Neural progenitor cell (in vitro differentiated cells): ENCODE results near the gene MEIS1. TPM values are rescaled to one million over a fixed set of nuclear protein-coding genes. Genes with fewer than 3 reads are reported as not detected.

Source experiments
- DNase-seq: peaks from one replicate; pipeline ENCODE4 v3.0.0-alpha.2; 2016; ENCODE audit warnings: low spot score
- H2AFZ ChIP-seq: fragments of 200-600 bp; sonication (generic); replicated peaks from 2 replicates; pipeline ENCODE4 v1.6.1; 2016; ENCODE audit warnings: antibody characterized with exemption
- H3F3A ChIP-seq: fragments of 200-600 bp; sonication (generic); 2 replicates; pipeline ENCODE4 v1.6.1; 2016; ENCODE audit warnings: antibody characterized with exemption, low read depth
- H3K27ac ChIP-seq: fragments of 200-600 bp; sonication (generic); 2 replicates; pipeline ENCODE4 v1.5.1; 2016; ENCODE audit warnings: mild to moderate bottlenecking
- H3K27me3 ChIP-seq: fragments of 200-600 bp; sonication (generic); 2 replicates; pipeline ENCODE4 v1.6.1; 2016; ENCODE audit warnings: mild to moderate bottlenecking, moderate library complexity
- H3K36me3 ChIP-seq: fragments of 200-600 bp; sonication (generic); 2 replicates; pipeline ENCODE4 v1.5.1; 2016
- H3K4me1 ChIP-seq: fragments of 200-600 bp; sonication (generic); 2 replicates; pipeline ENCODE4 v1.6.1; 2016; ENCODE audit warnings: mixed run types
- H3K4me2 ChIP-seq: fragments of 200-600 bp; sonication (generic); 2 replicates; pipeline ENCODE4 v1.6.1; 2016
- H3K4me3 ChIP-seq: fragments of 200-600 bp; sonication (generic); 2 replicates; pipeline ENCODE4 v1.5.1; 2016
- H3K79me2 ChIP-seq: fragments of 200-600 bp; sonication (generic); 2 replicates; pipeline ENCODE4 v1.6.1; 2016; ENCODE audit warnings: low read depth
- H3K9ac ChIP-seq: fragments of 200-600 bp; sonication (generic); 2 replicates; pipeline ENCODE4 v1.6.1; 2016
- H3K9me3 ChIP-seq: fragments of 200-600 bp; sonication (generic); 2 replicates; pipeline ENCODE4 v1.5.1; 2016; ENCODE audit warnings: low read depth
- H4K20me1 ChIP-seq: fragments of 200-600 bp; sonication (generic); 2 replicates; pipeline ENCODE4 v1.6.1; 2016; ENCODE audit warnings: low read depth
- H3K27ac Mint-ChIP-seq: 3 replicates; pipeline ENCODE4 v1.8.0; 2021; ENCODE audit warnings: mixed read lengths
- H3K27me3 Mint-ChIP-seq: 2 replicates; pipeline ENCODE4 v1.8.0; 2022; ENCODE audit warnings: low read depth, mild to moderate bottlenecking, inconsistent platforms, moderate library complexity, mixed read lengths; ENCODE audit not compliant: insufficient read depth
- H3K36me3 Mint-ChIP-seq: 3 replicates; pipeline ENCODE4 v1.8.0; 2021; ENCODE audit warnings: mixed read lengths
- H3K4me1 Mint-ChIP-seq: 3 replicates; pipeline ENCODE4 v1.8.0; 2021; ENCODE audit warnings: mixed read lengths
- H3K4me3 Mint-ChIP-seq: 3 replicates; pipeline ENCODE4 v1.8.0; 2021; ENCODE audit warnings: mild to moderate bottlenecking, moderate library complexity, mixed read lengths
- H3K9me3 Mint-ChIP-seq: 3 replicates; pipeline ENCODE4 v1.8.0; 2020; ENCODE audit warnings: mixed read lengths
- EZH2 ChIP-seq: fragments of 200-600 bp; sonication (generic); IDR thresholded peaks from 2 replicates; pipeline ENCODE4 v1.6.1; 2017; ENCODE audit warnings: antibody characterized with exemption, mild to moderate bottlenecking, moderate library complexity
- EZH2phosphoT487 ChIP-seq: fragments of 200-600 bp; sonication (generic); IDR thresholded peaks from 2 replicates; pipeline ENCODE4 v1.6.1; 2017; ENCODE audit warnings: antibody characterized with exemption
- total RNA-seq: library from RNA; depleted of rRNA; stranded (reverse); fragments of >200 nt; gene quantifications from 2 replicates; pipeline ENCODE4 v1.2.3, GENCODE V29; 2015; ENCODE audit warnings: low replicate concordance
- TF ChIP-seq, protein P1 (sequence below): fragments of 200-600 bp; sonication (generic); IDR thresholded peaks from 2 replicates; pipeline ENCODE4 v1.5.1; 2017; ENCODE audit warnings: antibody characterized with exemption, mild to moderate bottlenecking

The MEIS1 gene
- total RNA-seq, 1 donor from 2014 or later = 14.7 TPM

DNA sequence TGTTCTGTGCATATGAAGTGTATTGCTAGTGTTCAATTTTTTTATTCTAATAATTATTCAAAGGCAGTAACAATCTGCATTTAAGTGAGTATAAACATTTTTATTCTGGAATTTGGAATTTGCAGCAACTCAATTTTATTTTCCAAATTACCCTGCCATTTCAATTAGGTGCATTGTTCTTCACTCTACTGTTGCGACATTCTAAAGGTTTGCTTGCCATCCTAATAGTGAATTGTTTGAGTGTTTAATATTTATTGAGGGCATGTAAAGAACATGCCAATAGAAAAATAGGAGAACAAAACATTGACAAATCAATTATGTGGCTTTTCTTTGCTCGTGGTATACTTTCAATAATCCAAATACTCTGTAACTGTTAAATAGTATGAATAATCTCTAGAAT lies 18.0 kb downstream of the MEIS1 start:
- peaks cover 42% of the 10 kb centered on the region for H3K27me3 ChIP-seq
- H3K79me2 ChIP-seq = no peaks in the 10 kb centered on the region
- no peak overlapping the region for H3K27ac ChIP-seq
- peaks cover 2% of the 10 kb centered on the region for H3K36me3 Mint-ChIP-seq
- DNase-seq = no peak
- no peaks in the 10 kb centered on the region for H3K9me3 Mint-ChIP-seq
- no peak overlapping the region for H3K9ac ChIP-seq
- H3F3A ChIP-seq = no peaks in the 10 kb centered on the region
- H3K4me1 ChIP-seq = no peaks in the 10 kb centered on the region
- H3K4me3 ChIP-seq = no peak overlapping the region
- H3K27ac Mint-ChIP-seq = no peak overlapping the region
- TF ChIP-seq EZH2 = no peak
- TF ChIP-seq, protein P1, sequence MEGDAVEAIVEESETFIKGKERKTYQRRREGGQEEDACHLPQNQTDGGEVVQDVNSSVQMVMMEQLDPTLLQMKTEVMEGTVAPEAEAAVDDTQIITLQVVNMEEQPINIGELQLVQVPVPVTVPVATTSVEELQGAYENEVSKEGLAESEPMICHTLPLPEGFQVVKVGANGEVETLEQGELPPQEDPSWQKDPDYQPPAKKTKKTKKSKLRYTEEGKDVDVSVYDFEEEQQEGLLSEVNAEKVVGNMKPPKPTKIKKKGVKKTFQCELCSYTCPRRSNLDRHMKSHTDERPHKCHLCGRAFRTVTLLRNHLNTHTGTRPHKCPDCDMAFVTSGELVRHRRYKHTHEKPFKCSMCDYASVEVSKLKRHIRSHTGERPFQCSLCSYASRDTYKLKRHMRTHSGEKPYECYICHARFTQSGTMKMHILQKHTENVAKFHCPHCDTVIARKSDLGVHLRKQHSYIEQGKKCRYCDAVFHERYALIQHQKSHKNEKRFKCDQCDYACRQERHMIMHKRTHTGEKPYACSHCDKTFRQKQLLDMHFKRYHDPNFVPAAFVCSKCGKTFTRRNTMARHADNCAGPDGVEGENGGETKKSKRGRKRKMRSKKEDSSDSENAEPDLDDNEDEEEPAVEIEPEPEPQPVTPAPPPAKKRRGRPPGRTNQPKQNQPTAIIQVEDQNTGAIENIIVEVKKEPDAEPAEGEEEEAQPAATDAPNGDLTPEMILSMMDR = no peak
- no peak for TF ChIP-seq EZH2phosphoT487
- H3K9me3 ChIP-seq = no peaks in the 10 kb centered on the region
- H3K4me3 Mint-ChIP-seq = no peak overlapping the region
- H3K27me3 Mint-ChIP-seq = no peaks in the 10 kb centered on the region
- no peak overlapping the region for H3K4me2 ChIP-seq
- peaks cover 5% of the 10 kb centered on the region for H3K4me1 Mint-ChIP-seq
- H2AFZ ChIP-seq = no peak overlapping the region
- H3K36me3 ChIP-seq = no peaks in the 10 kb centered on the region
- H4K20me1 ChIP-seq = no peaks in the 10 kb centered on the region

DNA sequence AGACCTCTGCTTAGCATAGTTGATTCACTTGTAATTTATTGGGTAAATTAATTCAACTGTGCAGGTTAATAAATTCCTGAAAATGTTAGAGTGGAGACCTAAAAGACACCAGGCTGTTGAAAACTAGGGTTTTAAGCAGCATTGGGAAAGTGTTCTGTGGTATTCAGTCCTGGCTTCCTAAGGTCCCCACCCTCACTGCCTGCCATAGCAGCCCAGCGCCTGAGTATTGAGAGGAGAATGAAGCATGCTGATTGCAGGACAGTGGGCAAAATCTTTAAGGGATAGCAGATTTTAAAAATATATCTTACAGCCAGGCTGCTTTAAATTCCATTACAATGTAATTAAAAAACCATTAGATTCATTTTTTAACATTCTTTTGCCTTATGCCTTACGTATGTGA lies 20.6 kb downstream of the MEIS1 start:
- H3K4me1 Mint-ChIP-seq = peaks cover 19% of the 10 kb centered on the region
- H3K27ac Mint-ChIP-seq = no peak overlapping the region
- Histone ChIP-seq H3K4me3 (no peak overlapping the region), H3K27me3 (peaks cover 17% of the 10 kb centered on the region), H3K4me1 (no peaks in the 10 kb centered on the region), H3K4me2 (no peak overlapping the region), H3K36me3 (no peaks in the 10 kb centered on the region), H3F3A (no peaks in the 10 kb centered on the region), H3K79me2 (no peaks in the 10 kb centered on the region), H3K27ac (no peak overlapping the region), H3K9me3 (no peaks in the 10 kb centered on the region), H4K20me1 (no peaks in the 10 kb centered on the region), H3K9ac (no peak overlapping the region), H2AFZ (no peak overlapping the region)
- H3K9me3 Mint-ChIP-seq = peaks cover 3% of the 10 kb centered on the region
- DNase-seq = no peak
- H3K36me3 Mint-ChIP-seq = peaks cover 12% of the 10 kb centered on the region
- no peak overlapping the region for H3K4me3 Mint-ChIP-seq
- TF ChIP-seq EZH2 = no peak
- TF ChIP-seq, protein P1 = no peak
- TF ChIP-seq EZH2phosphoT487 = no peak
- H3K27me3 Mint-ChIP-seq = peaks cover 2% of the 10 kb centered on the region

DNA sequence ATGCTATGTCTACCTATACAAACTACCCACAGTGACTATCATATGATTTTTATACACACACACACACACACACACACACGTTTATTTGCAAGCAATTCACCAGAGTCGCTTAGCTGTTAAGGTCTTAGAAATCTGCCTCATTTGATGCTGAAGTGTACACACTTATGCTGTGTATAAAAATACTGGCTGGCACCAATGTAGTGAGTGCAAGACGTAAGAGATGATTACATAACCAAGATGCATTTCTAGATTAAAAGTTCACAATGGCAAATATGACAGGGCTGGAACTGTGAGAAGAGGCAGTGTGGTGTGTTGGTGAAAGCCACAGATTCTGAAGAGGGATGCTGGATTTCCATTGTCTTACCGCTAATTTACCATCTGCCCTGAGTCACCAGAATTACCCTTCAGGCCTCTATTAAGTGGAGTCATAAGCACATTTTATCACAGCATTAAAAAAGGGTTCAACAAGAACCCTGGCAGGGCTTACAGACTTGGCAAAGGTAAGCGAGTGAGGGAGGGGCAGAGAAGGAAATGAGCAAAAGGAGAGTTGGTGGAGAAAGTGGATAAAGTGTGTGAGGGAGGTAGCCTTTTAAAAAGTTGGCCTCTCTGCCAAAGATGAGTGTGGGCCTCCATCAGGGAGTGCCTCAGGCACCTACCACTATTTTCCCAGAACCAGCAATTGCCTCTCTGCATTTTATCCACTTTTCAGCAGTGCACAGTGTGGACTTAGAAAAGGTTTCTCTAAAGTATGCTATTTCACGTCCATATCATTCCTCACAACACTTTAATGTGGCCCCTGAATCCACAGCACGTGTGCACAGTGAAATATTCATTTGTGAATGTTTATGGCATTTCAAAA lies 21.5 kb downstream of the MEIS1 start:
- no peak overlapping the region for H3K27ac Mint-ChIP-seq
- no peak overlapping the region for H3K4me3 Mint-ChIP-seq
- Histone ChIP-seq H3K4me2 (no peak overlapping the region), H3K9ac (no peak overlapping the region), H3K9me3 (no peaks in the 10 kb centered on the region), H3K27me3 (peaks cover 7% of the 10 kb centered on the region), H2AFZ (no peak overlapping the region), H3K4me3 (no peak overlapping the region), H3F3A (no peaks in the 10 kb centered on the region), H3K79me2 (no peaks in the 10 kb centered on the region), H3K27ac (no peak overlapping the region), H4K20me1 (no peaks in the 10 kb centered on the region), H3K36me3 (no peaks in the 10 kb centered on the region), H3K4me1 (no peaks in the 10 kb centered on the region)
- no peak for TF ChIP-seq EZH2
- TF ChIP-seq EZH2phosphoT487 = no peak
- TF ChIP-seq, protein P1 = no peak
- H3K27me3 Mint-ChIP-seq = peaks cover 2% of the 10 kb centered on the region
- peaks cover 3% of the 10 kb centered on the region for H3K9me3 Mint-ChIP-seq
- peaks cover 12% of the 10 kb centered on the region for H3K36me3 Mint-ChIP-seq
- H3K4me1 Mint-ChIP-seq = peaks cover 26% of the 10 kb centered on the region
- DNase-seq = no peak
